Neural cell (in vitro differentiated cells): ENCODE results near the gene MRPS33. TPM values are rescaled to one million over a fixed set of nuclear protein-coding genes. Genes with fewer than 3 reads are reported as not detected.

Source experiments
- H2AFZ ChIP-seq: fragments of 200-600, 300-800 bp; sonication (generic), shearing (Covaris generic); 2 replicates; pipeline ENCODE4 v1.6.0; 2014; ENCODE audit warnings: low read depth, mild to moderate bottlenecking, antibody characterized with exemption, low read length, moderate library complexity
- H3F3A ChIP-seq: fragments of 200-600 bp; shearing (Covaris generic); 2 replicates; pipeline ENCODE4 v1.6.1; 2016; ENCODE audit warnings: mild to moderate bottlenecking, moderate library complexity, mixed read lengths, antibody characterized with exemption, low read length; ENCODE audit not compliant: insufficient read depth, poor library complexity, severe bottlenecking
- H3K27ac ChIP-seq: fragments of 200-600, 300-800 bp; sonication (generic), shearing (Covaris generic); 2 replicates; pipeline ENCODE4 v1.5.1; 2014; ENCODE audit warnings: mild to moderate bottlenecking, low read length, moderate library complexity
- H3K27me3 ChIP-seq: fragments of 300-800, 200-600 bp; sonication (generic), shearing (Covaris generic); 2 replicates; pipeline ENCODE4 v1.6.0; 2014; ENCODE audit warnings: mild to moderate bottlenecking, low read depth, low read length, moderate library complexity; ENCODE audit not compliant: insufficient read depth
- H3K36me3 ChIP-seq: fragments of 300-800, 200-600 bp; sonication (generic), shearing (Covaris generic); 2 replicates; pipeline ENCODE4 v1.5.1; 2014; ENCODE audit warnings: mild to moderate bottlenecking, antibody characterized with exemption, low read length, moderate library complexity; ENCODE audit not compliant: insufficient read depth
- H3K4me2 ChIP-seq: fragments of 300-800, 200-600 bp; sonication (generic), shearing (Covaris generic); 2 replicates; pipeline ENCODE4 v1.6.0; 2014; ENCODE audit warnings: mild to moderate bottlenecking, low read length
- H3K4me3 ChIP-seq: fragments of 300-800, 200-600 bp; sonication (generic), shearing (Covaris generic); 2 replicates; pipeline ENCODE4 v1.5.1; 2014; ENCODE audit warnings: mild to moderate bottlenecking, low read length, moderate library complexity
- H3K79me2 ChIP-seq: fragments of 200-600 bp; shearing (Covaris generic); replicated peaks from 2 replicates; pipeline ENCODE4 v1.6.0; 2014; ENCODE audit warnings: mild to moderate bottlenecking, low read length, moderate library complexity; ENCODE audit not compliant: insufficient read depth
- H3K9ac ChIP-seq: fragments of 300-800, 200-600 bp; sonication (generic), shearing (Covaris generic); 2 replicates; pipeline ENCODE4 v1.6.1; 2016; ENCODE audit warnings: mild to moderate bottlenecking, low read length, mixed read lengths
- H3K9me2 ChIP-seq: fragments of 200-600 bp; shearing (Covaris generic); 2 replicates; pipeline ENCODE4 v1.6.1; 2016; ENCODE audit warnings: mild to moderate bottlenecking, low read length, mixed read lengths; ENCODE audit not compliant: insufficient read depth
- H3K9me3 ChIP-seq: fragments of 200-600, 300-800 bp; sonication (generic), shearing (Covaris generic); 2 replicates; pipeline ENCODE4 v1.6.1; 2016; ENCODE audit warnings: mild to moderate bottlenecking, mixed run types, low read length, moderate library complexity, mixed read lengths
- H4K20me1 ChIP-seq: fragments of 200-600 bp; shearing (Covaris generic); 2 replicates; pipeline ENCODE4 v1.6.1; 2016; ENCODE audit warnings: mild to moderate bottlenecking, mixed run types; ENCODE audit not compliant: insufficient read depth
- EP300 ChIP-seq: fragments of 450-650 bp; conservative IDR thresholded peaks from 2 replicates; pipeline ENCODE4 v1.6.1; 2014; ENCODE audit warnings: antibody characterized with exemption, mild to moderate bottlenecking, moderate library complexity; ENCODE audit not compliant: poor library complexity, severe bottlenecking
- EZH2 ChIP-seq: fragments of 200-600, 300-800 bp; shearing (Covaris generic), sonication (generic); IDR thresholded peaks from 2 replicates; pipeline ENCODE4 v1.6.1; 2014; ENCODE audit warnings: antibody characterized with exemption, low read length, borderline replicate concordance, mild to moderate bottlenecking; ENCODE audit not compliant: insufficient read depth, poor library complexity, severe bottlenecking
- MXI1 ChIP-seq: fragments of 450-650 bp; conservative IDR thresholded peaks from 2 replicates; pipeline ENCODE4 v1.6.1; 2014; ENCODE audit warnings: antibody characterized with exemption, mild to moderate bottlenecking; ENCODE audit not compliant: poor library complexity, severe bottlenecking
- POLR2AphosphoS5 ChIP-seq: IDR thresholded peaks from 2 replicates; pipeline ENCODE4 v1.6.1; 2012
- RAD21 ChIP-seq: fragments of 450-650 bp; conservative IDR thresholded peaks from 2 replicates; pipeline ENCODE4 v1.6.1; 2014; ENCODE audit warnings: antibody characterized with exemption, mild to moderate bottlenecking, moderate library complexity
- SMC3 ChIP-seq: fragments of 450-650 bp; conservative IDR thresholded peaks from 2 replicates; pipeline ENCODE4 v1.6.1; 2014; ENCODE audit warnings: antibody characterized with exemption, mild to moderate bottlenecking, moderate library complexity; ENCODE audit not compliant: poor library complexity
- TAF1 ChIP-seq: IDR thresholded peaks from 2 replicates; pipeline ENCODE4 v1.6.1; 2012; ENCODE audit warnings: low read depth
- polyA plus RNA-seq: library from polyadenylated mRNA; depleted of rRNA; stranded (reverse); fragments of >200 nt; gene quantifications from 2 replicates; pipeline ENCODE4 v1.2.3, GENCODE V29; 2014
- TF ChIP-seq, protein P1 (sequence below): fragments of 450-650 bp; IDR thresholded peaks from 2 replicates; pipeline ENCODE4 v1.5.1; 2014; ENCODE audit warnings: antibody characterized with exemption, mild to moderate bottlenecking, moderate library complexity; ENCODE audit not compliant: poor library complexity, severe bottlenecking
- TF ChIP-seq, protein P2 (sequence below): IDR thresholded peaks from 2 replicates; pipeline ENCODE4 v1.6.1; 2012; ENCODE audit warnings: borderline replicate concordance

Gene MRPS33
- polyA plus RNA-seq, 1 donor from 2014 or later: 68.5 TPM

- Histone ChIP-seq H3K9me2 (no peaks in the 10 kb centered on the region), H3K36me3 (no peaks in the 10 kb centered on the region), H4K20me1 (no peaks in the 10 kb centered on the region), H3K9me3 (no peaks in the 10 kb centered on the region), H3F3A (peaks cover 5% of the 10 kb centered on the region), H3K4me2 (no peak overlapping the region), H3K9ac (no peak overlapping the region), H2AFZ (no peak overlapping the region), H3K79me2 (no peaks in the 10 kb centered on the region), H3K27ac (no peak overlapping the region), H3K27me3 (no peaks in the 10 kb centered on the region), H3K4me3 (no peak overlapping the region)
- TF ChIP-seq, protein P1, sequence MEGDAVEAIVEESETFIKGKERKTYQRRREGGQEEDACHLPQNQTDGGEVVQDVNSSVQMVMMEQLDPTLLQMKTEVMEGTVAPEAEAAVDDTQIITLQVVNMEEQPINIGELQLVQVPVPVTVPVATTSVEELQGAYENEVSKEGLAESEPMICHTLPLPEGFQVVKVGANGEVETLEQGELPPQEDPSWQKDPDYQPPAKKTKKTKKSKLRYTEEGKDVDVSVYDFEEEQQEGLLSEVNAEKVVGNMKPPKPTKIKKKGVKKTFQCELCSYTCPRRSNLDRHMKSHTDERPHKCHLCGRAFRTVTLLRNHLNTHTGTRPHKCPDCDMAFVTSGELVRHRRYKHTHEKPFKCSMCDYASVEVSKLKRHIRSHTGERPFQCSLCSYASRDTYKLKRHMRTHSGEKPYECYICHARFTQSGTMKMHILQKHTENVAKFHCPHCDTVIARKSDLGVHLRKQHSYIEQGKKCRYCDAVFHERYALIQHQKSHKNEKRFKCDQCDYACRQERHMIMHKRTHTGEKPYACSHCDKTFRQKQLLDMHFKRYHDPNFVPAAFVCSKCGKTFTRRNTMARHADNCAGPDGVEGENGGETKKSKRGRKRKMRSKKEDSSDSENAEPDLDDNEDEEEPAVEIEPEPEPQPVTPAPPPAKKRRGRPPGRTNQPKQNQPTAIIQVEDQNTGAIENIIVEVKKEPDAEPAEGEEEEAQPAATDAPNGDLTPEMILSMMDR: no peak
- TF ChIP-seq POLR2AphosphoS5 (no peak), EP300 (no peak), MXI1 (no peak), TAF1 (no peak), SMC3 (no peak), EZH2 (no peak), RAD21 (no peak)
- TF ChIP-seq, protein P2, sequence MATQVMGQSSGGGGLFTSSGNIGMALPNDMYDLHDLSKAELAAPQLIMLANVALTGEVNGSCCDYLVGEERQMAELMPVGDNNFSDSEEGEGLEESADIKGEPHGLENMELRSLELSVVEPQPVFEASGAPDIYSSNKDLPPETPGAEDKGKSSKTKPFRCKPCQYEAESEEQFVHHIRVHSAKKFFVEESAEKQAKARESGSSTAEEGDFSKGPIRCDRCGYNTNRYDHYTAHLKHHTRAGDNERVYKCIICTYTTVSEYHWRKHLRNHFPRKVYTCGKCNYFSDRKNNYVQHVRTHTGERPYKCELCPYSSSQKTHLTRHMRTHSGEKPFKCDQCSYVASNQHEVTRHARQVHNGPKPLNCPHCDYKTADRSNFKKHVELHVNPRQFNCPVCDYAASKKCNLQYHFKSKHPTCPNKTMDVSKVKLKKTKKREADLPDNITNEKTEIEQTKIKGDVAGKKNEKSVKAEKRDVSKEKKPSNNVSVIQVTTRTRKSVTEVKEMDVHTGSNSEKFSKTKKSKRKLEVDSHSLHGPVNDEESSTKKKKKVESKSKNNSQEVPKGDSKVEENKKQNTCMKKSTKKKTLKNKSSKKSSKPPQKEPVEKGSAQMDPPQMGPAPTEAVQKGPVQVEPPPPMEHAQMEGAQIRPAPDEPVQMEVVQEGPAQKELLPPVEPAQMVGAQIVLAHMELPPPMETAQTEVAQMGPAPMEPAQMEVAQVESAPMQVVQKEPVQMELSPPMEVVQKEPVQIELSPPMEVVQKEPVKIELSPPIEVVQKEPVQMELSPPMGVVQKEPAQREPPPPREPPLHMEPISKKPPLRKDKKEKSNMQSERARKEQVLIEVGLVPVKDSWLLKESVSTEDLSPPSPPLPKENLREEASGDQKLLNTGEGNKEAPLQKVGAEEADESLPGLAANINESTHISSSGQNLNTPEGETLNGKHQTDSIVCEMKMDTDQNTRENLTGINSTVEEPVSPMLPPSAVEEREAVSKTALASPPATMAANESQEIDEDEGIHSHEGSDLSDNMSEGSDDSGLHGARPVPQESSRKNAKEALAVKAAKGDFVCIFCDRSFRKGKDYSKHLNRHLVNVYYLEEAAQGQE: no peak
Observed at GRCh38 chr7:141055146-141055545, 40.4 kb upstream of the MRPS33 start.

GRCh38 chr7:141053626-141054025 is 38.9 kb upstream of the MRPS33 start:
- H3K27me3 ChIP-seq: no peaks in the 10 kb centered on the region
- H3K9ac ChIP-seq: peak overlapping the region; percentile 40
- H3K4me3 ChIP-seq: peak overlapping the region; percentile 16
- H3K9me3 ChIP-seq: no peaks in the 10 kb centered on the region
- peak overlapping the region; percentile 23 for H2AFZ ChIP-seq
- H3K27ac ChIP-seq: peak overlapping the region; percentile 74
- H3K36me3 ChIP-seq: no peaks in the 10 kb centered on the region
- no peak overlapping the region for H3K4me2 ChIP-seq
- H3K9me2 ChIP-seq: no peaks in the 10 kb centered on the region
- H4K20me1 ChIP-seq: no peaks in the 10 kb centered on the region
- peaks cover 5% of the 10 kb centered on the region for H3F3A ChIP-seq
- H3K79me2 ChIP-seq: no peaks in the 10 kb centered on the region
- TF ChIP-seq EZH2 (no peak), SMC3 (no peak), RAD21 (peak; percentile 27), TAF1 (no peak), POLR2AphosphoS5 (peak; percentile 57), MXI1 (no peak), EP300 (peak; percentile 69)
- TF ChIP-seq, protein P2: no peak
- TF ChIP-seq, protein P1: no peak
